Measurements from ENCODE around the gene LLPH.
"Not testable (repeated sequence)": the region's sequence is repeated elsewhere in the genome, so short reads cannot be mapped to it uniquely, and the experiment has no call there.

LLPH gene

GRCh38 chr12:66130267-66131066 is at the start of gene LLPH:
Gene LLPH, minus strand, starts transcription at chr12:66130750. Its CDS starts 1,644 bp downstream, at chr12:66129106.
- H3K9ac ChIP-seq = peak within 1 kb of the TSS; percentile 69
- H3K79me2 ChIP-seq (ENCODE audit: insufficient read depth, low read depth) = peaks cover 46% of the 10 kb centered on the region
- H3K27ac ChIP-seq = peak within 1 kb of the TSS; percentile 46
- H3K4me1 ChIP-seq (ENCODE audit: low read depth, poor library complexity, severe bottlenecking) = peaks cover 25% of the 10 kb centered on the region
- H3K36me3 ChIP-seq (ENCODE audit: insufficient read depth) = peaks cover 5% of the 10 kb centered on the region; the same call in 1 of the 2 replicates
- H3K4me2 ChIP-seq = peak within 1 kb of the TSS; percentile 88
- H4K20me1 ChIP-seq (ENCODE audit: insufficient read depth) = no peaks in the 10 kb centered on the region
- peak within 1 kb of the TSS; percentile 81 for H3K4me3 ChIP-seq (IDR thresholded peaks at IDR 0.05; ENCODE audit: insufficient read depth, low read depth, low read length)
- TF ChIP-seq CTCF (conservative IDR thresholded peaks at IDR 0.05; ENCODE audit: low read depth, low read length) = no peak
- H3K27me3 ChIP-seq (ENCODE audit: insufficient read depth, low read depth) = no peaks in the 10 kb centered on the region
- H2AFZ ChIP-seq (ENCODE audit: low read depth) = peak within 1 kb of the TSS; percentile 91

GRCh38 chr12:66176105-66176900 is 45.8 kb upstream of the LLPH start:
- no peak for TF ChIP-seq CTCF (conservative IDR thresholded peaks at IDR 0.05; ENCODE audit: low read depth, low read length)

GRCh38 chr12:66174391-66175325 is 44.1 kb upstream of the LLPH start:
- H4K20me1 ChIP-seq (ENCODE audit: insufficient read depth); H3K36me3 ChIP-seq (ENCODE audit: insufficient read depth); H2AFZ ChIP-seq (ENCODE audit: low read depth); H3K27ac ChIP-seq; H3K79me2 ChIP-seq (ENCODE audit: insufficient read depth, low read depth); H3K4me2 ChIP-seq; H3K27me3 ChIP-seq (ENCODE audit: insufficient read depth, low read depth); H3K9ac ChIP-seq; H3K4me1 ChIP-seq (ENCODE audit: low read depth, poor library complexity, severe bottlenecking); H3K4me3 ChIP-seq (IDR thresholded peaks at IDR 0.05; ENCODE audit: insufficient read depth, low read depth, low read length): not testable (repeated sequence)

More at GRCh38 chr12:66176105-66176900, 45.8 kb upstream of the LLPH start:
- H3K9ac ChIP-seq = no peak overlapping the region
- H3K79me2 ChIP-seq (ENCODE audit: insufficient read depth, low read depth) = no peaks in the 10 kb centered on the region
- H2AFZ ChIP-seq (ENCODE audit: low read depth) = no peak overlapping the region
- no peaks in the 10 kb centered on the region for H3K36me3 ChIP-seq (ENCODE audit: insufficient read depth)
- no peak overlapping the region for H3K27ac ChIP-seq
- H4K20me1 ChIP-seq (ENCODE audit: insufficient read depth) = no peaks in the 10 kb centered on the region
- H3K27me3 ChIP-seq (ENCODE audit: insufficient read depth, low read depth) = no peaks in the 10 kb centered on the region
- no peaks in the 10 kb centered on the region for H3K4me1 ChIP-seq (ENCODE audit: low read depth, poor library complexity, severe bottlenecking)
- H3K4me3 ChIP-seq (IDR thresholded peaks at IDR 0.05; ENCODE audit: insufficient read depth, low read depth, low read length) = no peak overlapping the region
- H3K4me2 ChIP-seq = no peak overlapping the region

GRCh38 chr12:66170606-66171005 is 40.1 kb upstream of the LLPH start:
- H3K27ac ChIP-seq = peak overlapping the region; percentile 95
- H2AFZ ChIP-seq (ENCODE audit: low read depth) = peak overlapping the region; percentile 69

More at GRCh38 chr12:66170606-66171005, 40.1 kb upstream of the LLPH start:
- H3K9ac ChIP-seq = peak overlapping the region; percentile 91; the same call in 1 of the 2 replicates
- peaks cover 34% of the 10 kb centered on the region for H3K79me2 ChIP-seq (ENCODE audit: insufficient read depth, low read depth)
- H3K27me3 ChIP-seq (ENCODE audit: insufficient read depth, low read depth) = no peaks in the 10 kb centered on the region
- TF ChIP-seq CTCF (conservative IDR thresholded peaks at IDR 0.05; ENCODE audit: low read depth, low read length) = no peak
- no peak overlapping the region for H3K4me3 ChIP-seq (IDR thresholded peaks at IDR 0.05; ENCODE audit: insufficient read depth, low read depth, low read length)
- no peaks in the 10 kb centered on the region for H4K20me1 ChIP-seq (ENCODE audit: insufficient read depth)
- peaks cover 13% of the 10 kb centered on the region for H3K4me1 ChIP-seq (ENCODE audit: low read depth, poor library complexity, severe bottlenecking)
- peak overlapping the region; percentile 52 for H3K4me2 ChIP-seq
- H3K36me3 ChIP-seq (ENCODE audit: insufficient read depth) = no peaks in the 10 kb centered on the region
